ENCODE measurements around the gene LRRC75B.

LRRC75B gene

DNA sequence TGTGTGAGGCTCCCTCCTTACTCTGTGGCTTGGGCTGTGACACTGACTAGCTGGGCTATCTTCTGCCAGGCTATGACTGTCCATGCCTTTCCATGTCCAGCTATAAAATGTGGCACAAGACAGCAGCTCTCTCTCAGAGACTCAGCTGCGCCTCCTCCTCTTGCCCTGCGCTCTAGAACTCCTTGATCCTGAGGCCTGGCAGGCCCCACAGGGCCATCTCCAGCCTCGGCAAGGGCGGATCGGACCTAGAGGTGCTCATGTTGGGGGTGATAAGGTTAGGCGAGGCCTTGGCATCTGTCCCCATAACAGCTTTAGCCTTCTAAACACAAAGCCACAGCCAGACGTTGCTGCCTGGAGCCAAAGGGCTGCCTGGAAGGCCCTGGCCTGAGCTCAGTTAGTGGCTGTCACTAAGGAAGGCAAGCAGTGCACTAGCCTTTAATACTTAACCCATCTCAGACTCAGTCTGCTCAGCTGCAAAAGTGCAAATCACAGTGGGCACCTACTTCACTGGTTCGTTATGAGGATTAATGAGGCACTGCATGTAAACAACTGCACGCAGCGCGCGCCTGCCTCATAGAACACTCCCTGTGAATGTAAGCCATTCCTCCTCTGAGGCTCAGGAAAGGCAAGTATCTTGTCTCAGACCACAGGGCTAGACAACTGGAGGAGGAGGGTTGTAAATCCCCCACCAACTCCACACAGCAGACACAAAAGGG lies 39.1 kb downstream of the LRRC75B start:
- peak; percentile 55 for DNase-seq (ENCODE audit: low spot score)

DNA sequence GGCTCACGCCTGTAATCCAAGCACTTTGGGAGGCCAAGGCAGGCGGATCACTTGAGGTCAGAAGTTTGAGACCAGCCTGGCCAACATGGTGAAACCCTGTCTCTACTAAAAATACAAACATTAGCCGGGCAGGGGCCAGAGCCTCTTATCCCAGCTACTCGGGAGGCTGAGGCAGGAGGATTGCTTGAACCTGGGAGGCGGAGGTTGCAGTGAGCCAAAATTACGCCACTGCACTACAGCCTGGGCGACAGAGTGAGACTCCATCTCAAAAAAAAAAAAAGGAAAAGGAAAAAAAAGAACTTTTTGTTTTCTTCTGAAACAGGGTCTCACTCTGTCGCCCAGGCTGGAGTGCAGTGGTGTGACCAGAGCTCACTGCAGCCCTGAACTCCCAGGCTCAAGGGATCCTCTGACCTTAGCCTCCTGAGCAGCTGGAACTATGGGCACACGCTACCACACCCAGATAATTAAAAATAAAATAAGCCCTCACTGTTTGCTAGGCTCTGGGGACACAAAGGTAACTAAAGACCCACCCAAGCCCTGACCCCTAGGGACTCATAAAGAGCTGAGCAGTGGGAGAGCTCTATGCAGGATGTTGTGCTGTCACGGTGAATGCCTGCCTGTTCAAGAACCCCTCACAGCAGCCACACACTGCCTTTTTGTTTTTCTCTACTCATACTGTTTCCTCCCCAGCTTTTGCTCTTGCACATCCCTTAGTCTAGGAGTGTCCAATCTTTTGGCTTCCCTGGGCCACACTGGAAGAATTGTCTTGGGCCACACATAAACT lies 40.2 kb downstream of the LRRC75B start:
- DNase-seq (ENCODE audit: low spot score): peak; percentile 83

DNA sequence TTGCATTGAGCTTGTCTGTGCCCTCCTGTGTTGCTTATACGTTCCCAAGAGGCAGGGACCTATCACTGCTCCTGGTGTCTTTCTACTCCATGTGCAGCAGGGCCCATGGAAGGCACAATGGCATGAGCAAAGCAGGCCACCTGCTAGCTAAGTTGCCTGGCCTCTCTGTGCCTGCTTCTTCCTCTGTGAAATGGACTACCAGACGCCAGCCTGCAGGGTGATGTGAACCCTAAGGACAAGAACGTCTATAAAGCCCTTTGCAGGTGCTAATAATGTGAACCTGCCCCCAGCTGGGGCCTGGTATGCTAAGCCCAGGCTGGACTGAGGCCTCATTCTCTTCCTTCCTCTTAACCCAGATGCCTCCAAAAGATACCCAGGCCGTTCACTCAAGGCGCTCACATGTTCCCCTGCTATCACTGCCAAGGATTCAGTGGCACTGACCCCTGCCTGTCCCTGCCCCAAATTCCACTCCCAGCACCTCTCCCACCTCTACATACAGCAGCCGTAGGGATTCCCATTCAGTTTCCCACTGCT lies 41.9 kb downstream of the LRRC75B start:
- DNase-seq (ENCODE audit: low spot score): peak; percentile 11

DNA sequence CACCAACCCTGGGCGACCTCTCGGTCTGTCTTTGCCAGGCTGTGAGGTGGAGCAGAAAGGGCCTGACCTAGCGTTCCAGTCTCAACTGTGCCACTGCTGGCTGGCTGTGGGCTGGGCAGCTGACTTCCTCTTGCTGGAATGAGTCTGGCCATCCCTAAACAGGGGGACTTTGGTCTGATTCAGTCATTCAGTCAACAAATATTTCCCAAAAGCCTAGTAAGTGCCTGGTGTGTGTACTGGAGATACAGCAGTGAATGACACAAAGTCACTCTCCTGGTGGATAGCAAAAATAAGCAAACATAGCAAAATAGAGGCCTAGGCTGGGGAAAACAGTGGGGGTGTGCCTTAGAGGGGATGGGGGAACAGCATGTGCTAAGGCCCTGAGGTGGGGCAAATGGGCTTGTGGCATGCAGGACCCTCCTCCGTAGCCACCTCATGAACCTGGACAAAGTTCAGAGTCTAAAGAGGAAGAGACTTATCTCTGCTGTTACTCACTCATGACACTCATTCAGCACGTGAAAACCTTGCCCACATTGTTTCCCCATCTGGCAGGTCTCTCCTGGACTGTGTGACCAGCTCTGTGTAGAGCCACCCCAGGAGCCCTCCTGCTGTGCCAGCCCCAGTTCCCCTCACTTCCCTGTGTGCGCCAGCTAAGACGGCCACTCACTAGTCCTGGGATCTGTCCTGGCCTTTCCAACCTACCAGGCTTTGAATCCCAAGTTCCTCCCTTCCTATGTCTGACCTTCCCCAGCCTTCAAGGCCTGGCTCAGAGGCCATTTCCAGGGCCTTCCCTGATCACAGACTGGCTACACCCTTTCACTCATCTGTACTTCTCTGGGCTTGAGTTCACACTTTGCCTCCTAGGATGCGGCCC lies 42.6 kb downstream of the LRRC75B start:
- no peak for DNase-seq (ENCODE audit: low spot score)

DNA sequence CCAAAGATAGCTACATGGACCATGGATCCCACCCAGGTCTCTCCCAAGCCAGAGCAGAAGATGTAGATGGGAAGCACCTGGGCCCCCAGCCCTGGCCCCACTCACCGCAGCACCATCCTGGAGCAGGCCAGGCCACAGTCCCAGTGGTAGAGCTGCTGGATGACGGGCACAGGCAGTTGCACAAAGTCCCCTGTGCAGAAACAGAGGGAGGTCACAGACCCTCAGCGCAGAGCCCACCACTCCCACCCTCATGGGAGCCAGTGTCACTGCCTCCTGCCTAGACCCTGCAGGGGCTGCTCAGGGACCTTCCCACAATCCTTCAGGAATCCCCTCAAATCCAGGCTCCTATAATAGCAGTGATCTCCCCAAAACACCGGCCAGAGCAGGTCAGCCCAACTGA lies 44.1 kb downstream of the LRRC75B start:
- DNase-seq (ENCODE audit: low spot score): no peak

DNA sequence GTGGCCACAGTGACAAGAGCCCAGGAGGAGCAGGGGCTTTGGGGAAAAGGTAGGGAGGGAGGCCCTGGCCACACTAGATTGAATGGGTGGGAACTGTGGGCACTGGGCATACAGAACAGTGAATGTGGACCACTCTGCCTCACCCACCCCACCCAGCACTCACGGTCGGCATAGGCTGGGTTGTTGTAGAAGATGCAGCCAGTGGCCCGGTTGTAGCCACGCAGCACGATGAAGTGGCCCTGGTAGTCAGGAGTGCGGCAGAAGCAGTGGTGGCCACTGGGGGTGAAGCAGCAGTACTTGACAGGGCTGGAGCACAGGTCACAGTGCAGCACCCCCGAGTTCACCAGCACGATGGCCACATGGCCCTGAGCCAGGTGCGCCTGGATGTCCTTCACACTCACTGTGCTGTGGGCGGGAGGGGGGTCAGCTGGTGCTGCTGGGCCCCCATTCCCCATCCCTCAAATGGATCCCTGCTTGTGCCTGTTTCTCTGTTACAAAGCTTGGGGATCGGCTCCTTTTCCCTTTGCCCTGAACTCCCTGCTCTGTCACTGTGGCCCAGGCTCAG lies 49.1 kb downstream of the LRRC75B start:
- no peak for DNase-seq (ENCODE audit: low spot score)

DNA sequence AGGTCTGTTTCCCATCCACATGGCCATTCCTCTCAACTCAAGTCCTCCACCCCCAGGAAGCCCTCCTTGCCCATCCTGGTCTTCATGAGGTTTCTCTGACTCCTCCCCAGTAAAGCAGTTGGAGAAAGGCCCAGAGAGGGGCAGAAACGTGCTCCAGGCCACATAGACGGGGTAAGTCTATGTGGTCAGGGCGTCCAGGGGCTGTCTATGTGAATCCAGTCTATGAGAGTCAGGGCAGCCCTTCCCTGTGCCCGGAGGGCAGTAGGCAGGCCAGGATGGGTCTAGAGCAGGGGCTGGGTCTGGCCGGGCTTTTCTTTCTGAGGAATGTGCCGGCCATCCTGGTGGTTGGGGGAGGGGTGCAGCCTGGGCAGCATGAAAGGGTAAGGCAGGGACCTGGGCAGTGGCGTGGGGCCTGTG lies 49.7 kb downstream of the LRRC75B start:
- no peak for DNase-seq (ENCODE audit: low spot score)

DNA sequence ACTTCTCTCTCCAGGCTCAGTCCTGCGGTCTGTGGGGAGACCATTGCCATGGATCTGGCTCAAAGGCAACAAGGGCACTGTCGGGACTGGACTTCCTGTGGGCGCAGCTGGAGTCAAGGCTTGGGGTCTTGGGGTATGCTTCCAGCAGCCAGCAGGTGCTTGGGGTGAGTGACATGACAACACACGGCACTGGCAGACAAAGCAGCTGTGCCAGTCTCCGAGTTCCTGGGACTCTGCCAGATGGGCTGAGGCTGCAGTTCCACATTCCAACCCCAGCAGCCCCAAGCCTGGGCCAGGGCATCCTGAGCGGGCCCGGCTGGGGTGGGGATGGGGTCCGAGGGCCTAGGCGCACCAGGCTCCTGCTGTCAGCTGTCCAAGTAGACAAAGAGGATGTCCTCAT lies 50.2 kb downstream of the LRRC75B start:
- DNase-seq (ENCODE audit: low spot score): no peak

DNA sequence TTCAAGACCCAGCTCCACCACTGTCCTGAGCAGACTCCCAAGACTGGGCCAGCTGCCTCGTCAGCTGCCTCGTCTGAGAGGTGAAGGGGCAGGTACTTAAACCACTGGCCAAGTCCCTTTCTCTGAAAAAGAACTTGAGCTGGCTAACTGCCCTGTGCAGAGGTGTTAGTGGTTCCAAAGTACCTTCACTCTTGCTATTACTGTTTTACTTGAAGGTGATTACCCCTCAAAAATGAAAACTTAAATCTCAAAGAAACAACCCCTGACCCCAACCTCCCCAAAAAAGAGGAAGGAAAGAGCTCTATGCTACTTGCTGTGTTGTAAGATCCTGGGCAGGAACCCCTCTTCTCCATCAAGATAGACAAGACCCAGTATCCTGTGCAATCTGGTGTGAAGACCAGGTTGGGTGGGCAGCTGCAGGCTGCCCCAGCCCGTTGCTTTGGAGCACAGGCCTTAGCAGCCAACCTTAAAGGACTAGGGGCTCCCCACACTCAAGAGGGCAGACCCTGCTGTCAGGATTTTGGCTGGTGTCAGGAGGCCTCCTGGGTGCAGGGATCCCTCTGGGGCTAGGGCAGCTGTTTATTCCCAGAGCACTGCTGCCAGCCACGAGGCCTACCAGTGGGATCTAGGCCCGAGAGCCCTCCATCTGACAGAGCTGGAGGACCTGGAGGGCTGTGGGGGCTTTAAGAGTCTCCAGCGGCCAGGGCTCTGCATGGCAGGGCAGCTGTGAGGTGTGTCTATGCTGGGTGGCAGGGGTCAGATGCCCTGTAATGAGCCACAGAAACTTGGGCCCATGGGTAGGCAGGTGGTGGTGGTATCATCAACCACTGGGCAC lies 51.0 kb downstream of the LRRC75B start:
- DNase-seq (ENCODE audit: low spot score): no peak

DNA sequence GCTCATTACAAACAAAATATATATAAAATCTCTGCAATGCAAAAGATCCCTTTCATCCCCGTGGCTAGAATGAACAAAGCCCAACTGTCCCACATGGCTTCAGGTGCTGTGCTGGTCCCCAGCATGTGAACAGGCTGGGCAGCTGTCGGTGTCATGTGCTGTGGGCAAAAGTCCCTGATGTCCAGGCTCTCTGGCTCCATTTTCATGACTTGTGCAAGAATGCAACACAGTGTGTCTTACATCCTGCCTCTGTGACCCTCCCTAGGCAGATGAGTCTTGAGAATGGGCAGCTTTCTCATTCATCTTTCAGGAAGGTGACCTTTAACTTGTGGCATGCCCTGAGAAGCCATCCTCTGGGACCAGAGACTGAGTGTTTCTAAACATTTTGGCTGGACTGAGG lies 52.4 kb downstream of the LRRC75B start:
- no peak for DNase-seq (ENCODE audit: low spot score)

DNA sequence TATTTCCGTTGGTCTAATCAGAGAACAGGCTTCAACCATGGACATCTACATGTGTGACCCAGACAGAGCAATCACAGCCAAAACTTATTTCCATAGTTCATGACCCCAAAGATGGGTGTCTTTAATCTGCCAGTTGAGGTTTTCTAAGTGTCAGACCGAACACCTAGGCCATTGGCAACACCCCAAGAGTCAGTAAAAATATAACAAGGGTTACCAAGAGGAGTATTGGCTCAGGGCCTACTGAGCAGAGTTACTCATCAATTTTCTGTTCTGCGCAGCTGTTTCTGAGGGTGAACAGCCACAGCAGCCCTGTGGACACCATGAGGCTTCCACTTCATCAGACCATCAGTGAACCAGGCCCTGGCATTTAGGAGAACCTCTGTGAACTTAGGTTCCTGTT lies 56.8 kb downstream of the LRRC75B start:
- no peak for DNase-seq (ENCODE audit: low spot score)
